ENCODE data around the gene GLB1L2. TPM values are rescaled to one million over a fixed set of nuclear protein-coding genes. Genes with fewer than 3 reads are reported as not detected.

Gene GLB1L2
- total RNA-seq, 2 donors from 2014 or later: 45.6 to 60.0 TPM

DNA sequence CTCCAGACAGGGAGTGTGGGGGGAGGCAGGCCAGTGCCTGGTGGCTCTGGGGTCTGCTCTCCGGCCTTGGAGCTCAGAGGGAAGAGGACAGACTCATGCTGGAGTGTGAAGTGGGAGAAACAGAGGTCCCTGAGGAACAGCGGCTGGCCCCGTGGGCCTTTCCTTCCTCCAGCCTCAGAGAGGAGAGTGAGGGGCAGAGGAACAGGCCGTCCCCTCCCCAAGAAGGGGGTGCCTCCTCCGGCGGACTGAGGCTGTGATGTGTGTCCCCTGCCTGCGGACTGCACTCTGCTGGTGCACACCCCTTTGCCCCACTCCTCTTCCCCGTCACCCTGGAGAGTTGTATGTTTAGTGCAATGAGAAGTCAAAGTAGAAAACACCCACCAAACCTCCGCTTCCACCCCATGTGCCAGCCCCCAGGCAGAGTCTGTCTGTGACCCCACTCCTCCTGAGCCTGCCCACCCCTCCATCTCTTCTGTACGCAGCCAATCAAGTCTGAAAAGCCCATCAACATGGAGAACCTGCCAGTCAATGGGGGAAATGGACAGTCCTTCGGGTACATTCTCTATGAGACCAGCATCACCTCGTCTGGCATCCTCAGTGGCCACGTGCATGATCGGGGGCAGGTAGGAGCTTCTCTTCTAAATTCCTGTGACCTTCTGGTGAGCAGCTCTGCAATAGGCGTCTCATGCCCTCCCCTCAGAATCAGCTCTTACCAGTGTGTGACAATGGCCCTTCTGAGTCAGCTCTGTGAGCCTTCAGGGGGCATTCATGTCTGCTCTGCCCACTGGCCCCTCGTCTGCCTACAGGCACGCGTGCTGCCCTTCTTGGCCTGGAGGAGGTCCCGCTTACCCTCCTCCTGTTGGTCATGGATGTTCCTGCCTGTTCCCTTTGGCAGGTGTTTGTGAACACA, 39.0 kb downstream of the GLB1L2 start:
- no peak overlapping the region for H3K27ac ChIP-seq
- no peaks in the 10 kb centered on the region for H3K4me1 ChIP-seq (replicated peaks)
- intact Hi-C loops (cut with DNase I): no loop called here
- TF ChIP-seq, protein P1, sequence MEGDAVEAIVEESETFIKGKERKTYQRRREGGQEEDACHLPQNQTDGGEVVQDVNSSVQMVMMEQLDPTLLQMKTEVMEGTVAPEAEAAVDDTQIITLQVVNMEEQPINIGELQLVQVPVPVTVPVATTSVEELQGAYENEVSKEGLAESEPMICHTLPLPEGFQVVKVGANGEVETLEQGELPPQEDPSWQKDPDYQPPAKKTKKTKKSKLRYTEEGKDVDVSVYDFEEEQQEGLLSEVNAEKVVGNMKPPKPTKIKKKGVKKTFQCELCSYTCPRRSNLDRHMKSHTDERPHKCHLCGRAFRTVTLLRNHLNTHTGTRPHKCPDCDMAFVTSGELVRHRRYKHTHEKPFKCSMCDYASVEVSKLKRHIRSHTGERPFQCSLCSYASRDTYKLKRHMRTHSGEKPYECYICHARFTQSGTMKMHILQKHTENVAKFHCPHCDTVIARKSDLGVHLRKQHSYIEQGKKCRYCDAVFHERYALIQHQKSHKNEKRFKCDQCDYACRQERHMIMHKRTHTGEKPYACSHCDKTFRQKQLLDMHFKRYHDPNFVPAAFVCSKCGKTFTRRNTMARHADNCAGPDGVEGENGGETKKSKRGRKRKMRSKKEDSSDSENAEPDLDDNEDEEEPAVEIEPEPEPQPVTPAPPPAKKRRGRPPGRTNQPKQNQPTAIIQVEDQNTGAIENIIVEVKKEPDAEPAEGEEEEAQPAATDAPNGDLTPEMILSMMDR (IDR thresholded peaks at IDR 0.05): no peak
- TF ChIP-seq POLR2A (IDR thresholded peaks at IDR 0.05) (no peak), POLR2AphosphoS5 (IDR thresholded peaks at IDR 0.05) (no peak)
- no peak for DNase-seq (ENCODE audit: low spot score)
- no peaks in the 10 kb centered on the region for H3K36me3 ChIP-seq
- 89% methylated on average over 19 of the region's 19 CpGs for WGBS
- H3K27me3 ChIP-seq (replicated peaks; ENCODE audit: insufficient read depth): no peaks in the 10 kb centered on the region
- H3K9me3 ChIP-seq: no peaks in the 10 kb centered on the region
- no peak overlapping the region for H3K4me3 ChIP-seq

DNA sequence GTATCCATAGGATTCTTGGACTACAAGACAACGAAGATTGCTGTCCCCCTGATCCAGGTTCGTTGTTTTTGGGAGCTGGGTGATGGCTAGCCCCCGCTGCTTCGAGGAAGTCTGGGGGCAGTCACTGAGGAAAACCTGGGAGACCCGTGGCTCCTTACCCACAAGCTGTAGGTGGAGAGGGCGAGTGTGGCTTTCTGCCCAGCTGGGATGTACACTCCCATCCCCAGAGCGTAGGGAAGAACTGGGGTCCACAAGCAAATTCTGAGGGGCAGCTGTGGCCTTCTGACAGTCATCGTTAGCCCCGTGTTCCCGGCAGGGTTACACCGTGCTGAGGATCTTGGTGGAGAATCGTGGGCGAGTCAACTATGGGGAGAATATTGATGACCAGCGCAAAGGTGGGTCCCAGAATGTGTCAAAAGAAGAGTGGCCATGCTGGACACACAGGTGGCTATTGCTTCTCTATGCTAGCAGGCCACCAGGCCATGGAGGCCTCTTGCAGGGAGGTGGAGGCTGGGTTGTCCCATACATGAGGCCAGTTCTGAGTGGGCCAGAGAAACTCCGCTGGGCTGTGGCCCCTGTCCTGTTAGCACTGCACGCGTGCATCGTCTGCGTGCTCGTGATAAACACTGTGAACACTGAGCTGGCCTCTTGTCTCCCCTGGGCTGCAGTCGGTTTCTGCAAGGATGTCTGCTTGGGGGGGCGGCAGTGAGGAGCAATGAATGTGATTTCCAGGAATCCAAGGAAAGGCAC, 39.8 kb downstream of the GLB1L2 start:
- no peak overlapping the region for H3K27ac ChIP-seq
- no peaks in the 10 kb centered on the region for H3K9me3 ChIP-seq
- H3K27me3 ChIP-seq (replicated peaks; ENCODE audit: insufficient read depth): no peaks in the 10 kb centered on the region
- no peak for DNase-seq (ENCODE audit: low spot score)
- no peak overlapping the region for H3K4me3 ChIP-seq
- TF ChIP-seq, protein P1 (IDR thresholded peaks at IDR 0.05): no peak
- TF ChIP-seq POLR2AphosphoS5 (IDR thresholded peaks at IDR 0.05) (no peak), POLR2A (IDR thresholded peaks at IDR 0.05) (no peak)
- WGBS: 95% methylated on average over 22 of the region's 22 CpGs
- H3K36me3 ChIP-seq: no peaks in the 10 kb centered on the region
- no peaks in the 10 kb centered on the region for H3K4me1 ChIP-seq (replicated peaks)
- intact Hi-C loops (cut with DNase I): no loop called here

DNA sequence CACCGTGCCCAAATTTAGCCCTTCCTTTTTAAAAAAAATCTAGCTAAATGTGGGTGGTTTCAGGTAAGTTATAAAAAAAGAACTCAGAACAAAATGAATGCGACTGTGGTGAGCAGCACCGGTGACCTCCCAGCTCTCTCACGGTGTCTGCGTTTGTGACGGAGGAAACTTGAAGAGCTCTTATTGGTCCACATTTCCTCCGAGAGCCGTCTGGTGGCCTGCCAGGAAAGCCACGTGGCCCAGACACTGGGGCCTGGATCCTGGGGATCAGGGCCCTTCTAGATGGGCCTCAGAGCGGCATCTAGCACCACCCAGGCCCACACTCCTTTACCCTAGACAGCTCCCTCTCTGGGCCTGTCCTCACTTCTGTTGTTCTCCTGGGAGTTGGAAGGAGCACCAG, 40.7 kb downstream of the GLB1L2 start:
- intact Hi-C loops (cut with DNase I): no loop called here
- Histone ChIP-seq H3K9me3 (no peaks in the 10 kb centered on the region), H3K4me3 (no peak overlapping the region), H3K27me3 (replicated peaks; ENCODE audit: insufficient read depth) (no peaks in the 10 kb centered on the region), H3K36me3 (no peaks in the 10 kb centered on the region), H3K4me1 (replicated peaks) (no peaks in the 10 kb centered on the region), H3K27ac (no peak overlapping the region)
- DNase-seq (ENCODE audit: low spot score): no peak
- TF ChIP-seq POLR2A (IDR thresholded peaks at IDR 0.05) (no peak), POLR2AphosphoS5 (IDR thresholded peaks at IDR 0.05) (no peak)
- TF ChIP-seq, protein P1 (IDR thresholded peaks at IDR 0.05): no peak
- WGBS: 77% methylated on average over 10 of the region's 10 CpGs

DNA sequence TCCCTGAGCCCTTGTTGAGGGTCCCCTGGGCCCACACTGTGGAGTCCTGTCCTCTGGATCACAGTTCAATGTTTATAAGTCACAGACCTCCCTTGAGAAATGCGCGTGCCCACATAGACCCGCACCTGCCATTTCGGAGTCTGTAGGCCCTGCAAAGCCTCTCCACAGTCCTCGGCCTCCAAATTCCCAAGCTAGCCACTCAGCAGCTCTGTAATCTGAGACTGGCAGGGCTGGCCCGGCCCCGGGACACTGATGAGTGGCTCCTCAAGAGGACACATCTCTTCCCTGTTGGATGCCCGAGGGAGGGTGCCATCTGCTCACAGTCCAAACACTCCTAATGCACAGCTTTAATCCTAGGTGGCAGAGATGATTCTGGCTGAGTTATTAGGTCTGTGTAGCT, 41.2 kb downstream of the GLB1L2 start:
- no peaks in the 10 kb centered on the region for H3K36me3 ChIP-seq
- intact Hi-C loops (cut with DNase I): no loop called here
- no peak for DNase-seq (ENCODE audit: low spot score)

More for the DNA sequence above, 41.2 kb downstream of the GLB1L2 start:
- Histone ChIP-seq H3K27me3 (replicated peaks; ENCODE audit: insufficient read depth) (no peaks in the 10 kb centered on the region), H3K9me3 (no peaks in the 10 kb centered on the region), H3K27ac (no peak overlapping the region), H3K4me3 (no peak overlapping the region), H3K4me1 (replicated peaks) (no peaks in the 10 kb centered on the region)
- TF ChIP-seq POLR2A (IDR thresholded peaks at IDR 0.05) (no peak), POLR2AphosphoS5 (IDR thresholded peaks at IDR 0.05) (no peak)
- TF ChIP-seq, protein P1 (IDR thresholded peaks at IDR 0.05): no peak
- WGBS: 72% methylated on average over 8 of the region's 8 CpGs

All from prostate gland (tissue), 2 donors.